ENCODE measurements around the gene HOXA3. TPM values are rescaled to one million over a fixed set of nuclear protein-coding genes. Genes with fewer than 3 reads are reported as not detected.

Gene HOXA3
- total and polyA plus RNA-seq, 4 donors, result 6.2 to 36.9 (median 19.0) TPM

DNA sequence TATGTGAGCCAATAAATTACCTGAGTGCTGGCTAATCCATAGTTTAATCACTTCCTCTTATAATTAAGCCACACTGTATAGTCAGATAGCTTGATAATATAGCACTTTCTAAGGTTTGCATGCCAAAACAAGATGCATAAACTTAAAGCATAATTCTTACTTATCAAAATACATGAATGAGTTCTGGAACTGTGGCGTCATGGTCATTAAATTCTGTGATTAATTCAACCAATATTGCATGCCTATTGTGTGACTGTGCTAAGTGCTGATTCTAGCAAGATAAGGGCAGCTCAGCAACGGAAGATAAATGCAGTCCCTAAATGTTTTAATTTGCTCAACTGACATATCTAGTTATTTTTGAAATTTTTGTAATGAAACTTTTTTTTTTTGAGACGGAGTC is 86.2 kb downstream of the HOXA3 start:
- H3K36me3 ChIP-seq (ENCODE audit: control insufficient read depth, insufficient read depth, low read length), result no peaks in the 10 kb centered on the region
- WGBS (ENCODE audit: insufficient coverage), result no CpG with 5 or more reads among the region's 3 CpGs
- H3K27me3 ChIP-seq (ENCODE audit: control insufficient read depth, insufficient read depth, low read length), result no peaks in the 10 kb centered on the region
- no peak overlapping the region for H3K4me3 ChIP-seq (ENCODE audit: low read depth, low read length)
- H3K9me3 ChIP-seq (ENCODE audit: control insufficient read depth, insufficient read depth, low read length), result no peaks in the 10 kb centered on the region
- no peak for DNase-seq (ENCODE audit: low read depth in 4 of 6, low spot score in 6 of 6)
- no peak overlapping the region for H3K27ac ChIP-seq (ENCODE audit: low read depth, low read length)
- no peaks in the 10 kb centered on the region for H3K4me1 ChIP-seq (ENCODE audit: control insufficient read depth, insufficient read depth, low read length)

DNA sequence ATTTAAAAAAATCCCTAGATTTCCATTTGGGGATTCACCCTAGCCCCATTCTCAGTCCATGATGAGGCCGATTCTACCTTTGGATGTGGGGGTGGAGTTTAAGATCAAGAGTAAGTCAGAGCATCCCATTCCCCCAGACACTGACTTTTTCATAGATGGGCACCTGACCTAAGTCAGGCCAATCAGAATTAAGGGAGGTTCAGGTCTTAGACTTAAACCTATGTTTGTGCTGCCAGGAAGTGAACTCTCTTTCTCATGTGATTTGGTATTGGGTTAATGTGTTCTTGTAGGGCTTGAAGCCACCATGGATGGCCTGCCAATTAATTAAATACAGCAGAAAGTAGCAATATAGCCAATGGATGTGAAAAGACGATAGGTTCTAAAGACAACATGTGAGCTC is 86.7 kb downstream of the HOXA3 start:
- no peaks in the 10 kb centered on the region for H3K27me3 ChIP-seq (ENCODE audit: control insufficient read depth, insufficient read depth, low read length)
- H3K27ac ChIP-seq (ENCODE audit: low read depth, low read length), result no peak overlapping the region
- no peaks in the 10 kb centered on the region for H3K9me3 ChIP-seq (ENCODE audit: control insufficient read depth, insufficient read depth, low read length)
- DNase-seq (ENCODE audit: low read depth in 4 of 6, low spot score in 6 of 6), result no peak
- H3K36me3 ChIP-seq (ENCODE audit: control insufficient read depth, insufficient read depth, low read length), result no peaks in the 10 kb centered on the region
- WGBS (ENCODE audit: insufficient coverage), result no CpG with 5 or more reads among the region's 2 CpGs
- no peak overlapping the region for H3K4me3 ChIP-seq (ENCODE audit: low read depth, low read length)
- no peaks in the 10 kb centered on the region for H3K4me1 ChIP-seq (ENCODE audit: control insufficient read depth, insufficient read depth, low read length)

DNA sequence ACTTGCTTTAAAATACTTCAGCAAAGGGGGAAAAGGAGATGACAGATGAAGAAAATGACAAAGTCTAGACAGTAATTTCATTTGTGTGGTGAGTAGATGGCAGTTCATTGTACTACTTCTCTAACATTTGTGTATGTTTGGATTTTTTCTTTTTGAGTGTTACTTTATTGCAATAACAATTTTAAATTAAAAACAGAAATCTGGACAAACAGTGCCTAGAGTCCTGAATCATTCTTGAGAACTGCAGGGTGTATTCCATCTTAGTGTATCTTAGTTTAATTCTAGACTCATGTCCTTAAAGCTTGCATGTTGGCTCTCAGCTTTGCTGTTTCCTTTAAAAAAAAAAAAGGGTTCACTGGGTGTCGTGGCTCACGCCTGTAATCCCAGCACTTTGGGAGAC is 87.7 kb downstream of the HOXA3 start:
- Histone ChIP-seq H3K27me3 (ENCODE audit: control insufficient read depth, insufficient read depth, low read length) (no peaks in the 10 kb centered on the region), H3K36me3 (ENCODE audit: control insufficient read depth, insufficient read depth, low read length) (no peaks in the 10 kb centered on the region), H3K9me3 (ENCODE audit: control insufficient read depth, insufficient read depth, low read length) (no peaks in the 10 kb centered on the region), H3K4me3 (ENCODE audit: low read depth, low read length) (no peak overlapping the region), H3K27ac (ENCODE audit: low read depth, low read length) (no peak overlapping the region), H3K4me1 (ENCODE audit: control insufficient read depth, insufficient read depth, low read length) (no peaks in the 10 kb centered on the region)
- no peak for DNase-seq (ENCODE audit: low read depth in 4 of 6, low spot score in 6 of 6)
- WGBS (ENCODE audit: insufficient coverage), result no CpG with 5 or more reads among the region's 2 CpGs

DNA sequence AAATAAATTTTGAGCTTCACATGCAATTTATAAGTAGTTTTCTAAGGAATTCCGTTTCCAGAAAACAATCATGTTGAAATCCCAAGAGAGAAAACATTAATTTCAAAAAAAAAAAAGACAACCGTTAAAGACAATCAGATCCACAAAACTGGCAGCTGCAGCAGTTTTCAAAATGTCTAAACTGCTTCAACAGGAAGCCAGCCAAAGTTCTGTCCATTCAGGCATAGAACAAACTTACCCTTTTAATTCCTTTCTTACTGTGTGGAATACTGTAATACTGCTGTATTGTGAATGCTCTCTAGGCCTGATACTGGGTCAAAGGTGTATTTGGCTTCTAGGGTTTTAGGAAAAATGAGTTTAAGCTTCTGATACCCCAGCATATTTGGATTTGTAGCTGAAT is 88.2 kb downstream of the HOXA3 start:
- no peaks in the 10 kb centered on the region for H3K4me1 ChIP-seq (ENCODE audit: control insufficient read depth, insufficient read depth, low read length)
- H3K27me3 ChIP-seq (ENCODE audit: control insufficient read depth, insufficient read depth, low read length), result no peaks in the 10 kb centered on the region
- no CpG with 5 or more reads among the region's 2 CpGs for WGBS (ENCODE audit: insufficient coverage)
- H3K4me3 ChIP-seq (ENCODE audit: low read depth, low read length), result no peak overlapping the region
- H3K36me3 ChIP-seq (ENCODE audit: control insufficient read depth, insufficient read depth, low read length), result no peaks in the 10 kb centered on the region
- H3K9me3 ChIP-seq (ENCODE audit: control insufficient read depth, insufficient read depth, low read length), result no peaks in the 10 kb centered on the region
- peak in 2 of 6 donors; percentile 73 to 76 for DNase-seq (ENCODE audit: low read depth in 4 of 6, low spot score in 6 of 6)
- H3K27ac ChIP-seq (ENCODE audit: low read depth, low read length), result no peak overlapping the region

DNA sequence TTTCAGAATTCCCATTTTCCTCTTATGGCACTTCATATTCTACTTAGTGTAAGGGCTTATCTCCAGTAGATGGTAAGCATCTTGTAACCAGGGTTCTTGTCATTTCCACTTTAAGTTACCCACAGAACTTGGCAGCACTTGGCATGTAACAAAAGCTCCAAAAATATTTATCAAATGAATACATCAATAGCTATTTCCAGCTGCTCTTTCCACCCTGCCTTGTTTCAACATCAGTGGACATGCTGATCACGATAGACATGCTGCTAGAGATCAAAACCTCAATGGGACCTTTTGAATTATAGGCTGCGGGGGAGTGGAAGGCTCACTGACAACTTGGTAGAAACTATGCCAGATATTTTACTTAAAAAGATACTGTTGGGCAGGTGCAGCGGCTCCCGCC is 89.4 kb downstream of the HOXA3 start:
- H3K27me3 ChIP-seq (ENCODE audit: control insufficient read depth, insufficient read depth, low read length), result no peaks in the 10 kb centered on the region
- DNase-seq (ENCODE audit: low read depth in 4 of 6, low spot score in 6 of 6), result no peak
- no peaks in the 10 kb centered on the region for H3K36me3 ChIP-seq (ENCODE audit: control insufficient read depth, insufficient read depth, low read length)
- H3K4me3 ChIP-seq (ENCODE audit: low read depth, low read length), result no peak overlapping the region
- 95% methylated on average over 4 of the region's 4 CpGs for WGBS (ENCODE audit: insufficient coverage)
- no peaks in the 10 kb centered on the region for H3K4me1 ChIP-seq (ENCODE audit: control insufficient read depth, insufficient read depth, low read length)
- H3K27ac ChIP-seq (ENCODE audit: low read depth, low read length), result no peak overlapping the region
- no peaks in the 10 kb centered on the region for H3K9me3 ChIP-seq (ENCODE audit: control insufficient read depth, insufficient read depth, low read length)

Small RNA genes lying within 50 kb of the gene (small RNA-seq; reads per million reads assigned to genes)
- gene AC004080.5 (ENCODE audit: low replicate concordance) (not detected), gene RF01977 (ENCODE audit: low replicate concordance) (not detected), gene RF02140 (ENCODE audit: low replicate concordance) (not detected), gene RF02141 (ENCODE audit: low replicate concordance) (not detected)

Other genes starting within 250 kb of the HOXA3 start
- gene HOXA1, start 56.6 kb downstream of the HOXA3 start, total RNA-seq, result 1 to 10 TPM; 1.2 to 1.4 TPM
- gene HOXA1, start 56.6 kb downstream of the HOXA3 start, polyA plus RNA-seq (ENCODE audit: insufficient read length in 2 of 2), result 1 to 10 TPM; 3.1 to 3.9 TPM
- 1 to 10 TPM; 4.4 to 8.1 TPM for gene HOXA2, start 49.9 kb downstream of the HOXA3 start, total RNA-seq
- 10 to 100 TPM; 17.7 to 17.9 TPM for gene HOXA2, start 49.9 kb downstream of the HOXA3 start, polyA plus RNA-seq (ENCODE audit: insufficient read length in 2 of 2)
- gene HOXA4, start 21.8 kb downstream of the HOXA3 start, total RNA-seq, result 1 to 10 TPM; 1.4 to 2.5 TPM
- gene HOXA4, start 21.8 kb downstream of the HOXA3 start, polyA plus RNA-seq (ENCODE audit: insufficient read length in 2 of 2), result 10 to 100 TPM; 48.9 to 56.1 TPM
- gene HOXA5, start 8.9 kb downstream of the HOXA3 start, total RNA-seq, result 10 to 100 TPM; 20.6 to 32.1 TPM
- gene HOXA5, start 8.9 kb downstream of the HOXA3 start, polyA plus RNA-seq (ENCODE audit: insufficient read length in 2 of 2), result 100 to 1,000 TPM; 159 to 171 TPM
- gene HOXA6, start 4.8 kb downstream of the HOXA3 start, total RNA-seq, result 10 to 100 TPM; 12.5 to 20.5 TPM
- 10 to 100 TPM; 47.4 to 58.3 TPM for gene HOXA6, start 4.8 kb downstream of the HOXA3 start, polyA plus RNA-seq (ENCODE audit: insufficient read length in 2 of 2)
- gene HOXA7, start 4.1 kb upstream of the HOXA3 start, total RNA-seq, result 10 to 100 TPM in 1 of 2 donors, 1 to 10 TPM in 1; 9.6 to 12.6 TPM
- gene HOXA7, start 4.1 kb upstream of the HOXA3 start, polyA plus RNA-seq (ENCODE audit: insufficient read length in 2 of 2), result 100 to 1,000 TPM in 1 of 2 donors, 10 to 100 TPM in 1; 91.6 to 111 TPM
- 10 to 100 TPM in 1 of 2 donors, 1 to 10 TPM in 1; 1.5 to 20.4 TPM for gene HOXA9, start 13.0 kb upstream of the HOXA3 start, total RNA-seq
- gene HOXA9, start 13.0 kb upstream of the HOXA3 start, polyA plus RNA-seq (ENCODE audit: insufficient read length in 2 of 2), result 1 to 10 TPM; 3.7 to 8.6 TPM
- gene HOXA10, start 21.7 kb upstream of the HOXA3 start, total RNA-seq, result 10 to 100 TPM in 1 of 2 donors, under 1 TPM in 1; 0.22 to 14.0 TPM
- 1 to 10 TPM in 1 of 2 donors, under 1 TPM in 1; 0.27 to 1.3 TPM for gene HOXA10, start 21.7 kb upstream of the HOXA3 start, polyA plus RNA-seq (ENCODE audit: insufficient read length in 2 of 2)
- gene HOXA11, start 32.6 kb upstream of the HOXA3 start, total RNA-seq, result 1 to 10 TPM in 1 of 2 donors, not detected in 1; 2.2 TPM
- gene HOXA11, start 32.6 kb upstream of the HOXA3 start, polyA plus RNA-seq (ENCODE audit: insufficient read length in 2 of 2), result under 1 TPM in 1 of 2 donors, not detected in 1; 0.27 TPM
- under 1 TPM in 1 of 2 donors, not detected in 1; 0.10 TPM for gene HOXA13, start 47.5 kb upstream of the HOXA3 start, total RNA-seq
- gene HOXA13, start 47.5 kb upstream of the HOXA3 start, polyA plus RNA-seq (ENCODE audit: insufficient read length in 2 of 2), result not detected
- under 1 TPM in 1 of 2 donors, not detected in 1; 0.11 TPM for gene EVX1, start 90.2 kb upstream of the HOXA3 start, total RNA-seq
- gene EVX1, start 90.2 kb upstream of the HOXA3 start, polyA plus RNA-seq (ENCODE audit: insufficient read length in 2 of 2), result 1 to 10 TPM in 1 of 2 donors, under 1 TPM in 1; 0.59 to 1.3 TPM

Data from spinal cord (tissue), 10 donors.